A673 (cell line): ENCODE measurements around the gene CTSH.

ENCODE experiments used
- CTCF ChIP-seq: fragments of 300-800, 200-600 bp; sonication (generic); conservative IDR thresholded peaks from 2 replicates; pipeline ENCODE4 v1.5.1; 2017; ENCODE audit warnings: low read depth, mild to moderate bottlenecking, antibody characterized with exemption, low read length, moderate library complexity, mixed read lengths
- EZH2 ChIP-seq: fragments of 200-600 bp; sonication (generic); IDR thresholded peaks from 2 replicates; pipeline ENCODE4 v1.6.1; 2017; ENCODE audit warnings: borderline replicate concordance, low read depth, mild to moderate bottlenecking, mixed read lengths, antibody characterized with exemption, low read length; ENCODE audit not compliant: poor library complexity, severe bottlenecking

GRCh38 chr15:78898540-78898939 is 46.3 kb downstream of the CTSH start:
- TF ChIP-seq CTCF (no peak), EZH2 (no peak)
